Left lung (tissue), 10 donors: ENCODE data around the gene PABPC1L. TPM values are rescaled to one million over a fixed set of nuclear protein-coding genes. Genes with fewer than 3 reads are reported as not detected.

Experiments used
- ATAC-seq: fragments of 200-7000 bp; cut with Tn5 transposase; one replicate; pipeline ENCODE4 v1.9.1; 2020; ENCODE audit warnings: moderate library complexity
- DNase-seq, 4 donors: peaks; one replicate each; pipeline ENCODE4 v3.0.0-alpha.2; 2013 to 2020
- H3K27ac ChIP-seq, 2 donors: fragments of 200-600 bp; sonication (generic) in 1 of 2; one replicate each; pipeline versions ENCODE4 v1.5.0 to v1.8.0; 2020 to 2021
- H3K27me3 ChIP-seq, 2 donors: fragments of 200-600 bp; sonication (generic) in 1 of 2; one replicate each; pipeline versions ENCODE4 v1.5.0 to v1.8.0; 2020 to 2021
- H3K36me3 ChIP-seq, 2 donors: fragments of 200-600 bp; sonication (generic) in 1 of 2; one replicate each; pipeline versions ENCODE4 v1.5.0 to v1.8.0; 2020 to 2021
- H3K4me1 ChIP-seq, 2 donors: fragments of 200-600 bp; one replicate each; pipeline ENCODE4 v1.8.0; 2021
- H3K4me3 ChIP-seq, 2 donors: fragments of 200-600 bp; sonication (generic) in 1 of 2; one replicate each; pipeline versions ENCODE4 v1.5.0 to v1.8.0; 2020 to 2021; ENCODE audit warnings: mild to moderate bottlenecking in 1 of 2
- H3K9me3 ChIP-seq, 2 donors: fragments of 200-600 bp; sonication (generic) in 1 of 2; one replicate each; pipeline versions ENCODE4 v1.5.0 to v1.8.0; 2020 to 2021
- intact Hi-C, 2 donors: fragments of 100-400 bp; cut with DNase I; formaldehyde crosslinking; loops; one replicate each; pipeline versions ENCODE4 v1.11.2 to v1.14.2; 2022
- polyA plus RNA-seq, 6 donors: library from polyadenylated mRNA; unstranded; fragments of 120-200 nt; gene quantifications; one replicate each; pipeline ENCODE4 v1.2.1, GENCODE V29; 2013; ENCODE audit not compliant: insufficient read length in 6 of 6
- total RNA-seq, 2 donors: library from RNA; stranded (reverse); fragmentation: NEBNext Ultra II Directional; extraction: Animal tissue kit (Norgen Biotek cat#: 25700); gene quantifications; one replicate each; pipeline ENCODE4 v1.2.1, GENCODE V29; 2021
- TF ChIP-seq, protein P1 (sequence below), 2 donors: fragments of 200-600 bp; sonication (generic) in 1 of 2; IDR thresholded peaks; one replicate each; pipeline versions ENCODE4 v1.5.0 to v1.8.0; 2021; ENCODE audit warnings: antibody characterized with exemption in 2 of 2
- donor health status: DM: no; HTN: yes; CAD: no.
- donor health status: DM: no; HTN: no; CAD: no.

The PABPC1L gene
- total and polyA plus RNA-seq, 8 donors, result 41.2 to 116 (median 88.5) TPM

DNA sequence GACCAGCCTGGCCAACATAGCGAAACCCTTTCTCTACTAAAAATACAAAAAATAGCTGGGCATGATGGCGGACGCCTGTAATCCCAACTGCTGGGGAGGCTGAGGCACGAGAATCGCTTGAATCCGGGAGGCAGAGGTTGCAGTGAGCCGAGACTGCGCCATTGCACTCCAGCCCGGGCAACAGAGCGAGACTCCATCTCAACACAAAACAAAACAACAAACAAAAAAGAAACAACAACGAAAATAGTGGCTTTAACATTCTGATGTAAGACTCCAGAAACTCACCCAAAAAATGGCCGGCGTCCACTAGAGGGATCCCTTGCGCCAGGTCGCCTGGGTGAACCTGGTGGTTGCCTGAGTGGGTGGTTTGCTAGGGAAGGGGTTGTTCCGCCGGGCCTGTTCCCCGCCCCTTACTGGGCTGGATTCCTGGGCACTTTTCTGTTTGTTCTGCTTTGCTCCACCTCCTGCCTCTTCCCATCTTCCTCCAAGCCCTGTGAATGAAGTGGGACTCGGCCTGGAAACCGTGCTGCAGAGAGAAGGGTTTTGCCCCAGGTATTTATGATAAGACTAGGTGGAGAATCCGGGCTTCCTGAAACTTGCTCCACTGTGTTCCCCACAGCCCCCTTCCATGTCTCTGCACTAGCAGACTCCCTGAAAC is 1.5 kb downstream of the PABPC1L start:
- TF ChIP-seq, protein P1, sequence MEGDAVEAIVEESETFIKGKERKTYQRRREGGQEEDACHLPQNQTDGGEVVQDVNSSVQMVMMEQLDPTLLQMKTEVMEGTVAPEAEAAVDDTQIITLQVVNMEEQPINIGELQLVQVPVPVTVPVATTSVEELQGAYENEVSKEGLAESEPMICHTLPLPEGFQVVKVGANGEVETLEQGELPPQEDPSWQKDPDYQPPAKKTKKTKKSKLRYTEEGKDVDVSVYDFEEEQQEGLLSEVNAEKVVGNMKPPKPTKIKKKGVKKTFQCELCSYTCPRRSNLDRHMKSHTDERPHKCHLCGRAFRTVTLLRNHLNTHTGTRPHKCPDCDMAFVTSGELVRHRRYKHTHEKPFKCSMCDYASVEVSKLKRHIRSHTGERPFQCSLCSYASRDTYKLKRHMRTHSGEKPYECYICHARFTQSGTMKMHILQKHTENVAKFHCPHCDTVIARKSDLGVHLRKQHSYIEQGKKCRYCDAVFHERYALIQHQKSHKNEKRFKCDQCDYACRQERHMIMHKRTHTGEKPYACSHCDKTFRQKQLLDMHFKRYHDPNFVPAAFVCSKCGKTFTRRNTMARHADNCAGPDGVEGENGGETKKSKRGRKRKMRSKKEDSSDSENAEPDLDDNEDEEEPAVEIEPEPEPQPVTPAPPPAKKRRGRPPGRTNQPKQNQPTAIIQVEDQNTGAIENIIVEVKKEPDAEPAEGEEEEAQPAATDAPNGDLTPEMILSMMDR (IDR thresholded peaks at IDR 0.05), result peak; percentile 23
- Histone ChIP-seq H3K9me3 (no peaks in the 10 kb centered on the region), H3K36me3 (peaks cover 0 to 40% of the 10 kb centered on the region in 2 donors), H3K4me3 (peak overlapping the region in 1 of 2 donors; percentile 62), H3K4me1 (peaks cover 5 to 28% of the 10 kb centered on the region in 2 donors), H3K27me3 (no peaks in the 10 kb centered on the region), H3K27ac (no peak overlapping the region)
- peak in 3 of 4 donors; percentile 54 to 87 (median 81) for DNase-seq
- peak; percentile 80 for ATAC-seq
- intact Hi-C loops, result no loop called here

DNA sequence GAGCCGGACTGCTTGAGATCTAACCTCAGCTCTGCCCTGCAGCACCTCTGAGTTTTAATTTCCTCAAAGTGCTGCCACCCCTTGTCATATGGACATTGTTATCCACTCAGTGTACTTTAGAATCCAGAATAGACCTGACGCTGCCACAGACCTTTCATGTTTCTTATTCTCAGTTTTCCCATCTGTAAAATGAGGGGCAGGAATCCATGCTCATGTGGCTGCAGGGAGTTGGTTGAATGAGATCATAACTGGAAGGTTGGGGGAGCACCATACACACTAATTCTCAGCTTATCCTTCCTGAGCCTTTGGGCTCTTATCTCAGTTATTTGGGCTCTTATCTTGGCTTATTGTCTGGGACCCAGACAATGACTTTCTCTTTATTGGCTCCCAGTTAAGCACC is 2.3 kb downstream of the PABPC1L start:
- ATAC-seq (no peak), DNase-seq (no peak)
- Histone ChIP-seq H3K4me3 (no peak overlapping the region), H3K4me1 (peaks cover 5 to 28% of the 10 kb centered on the region in 2 donors), H3K36me3 (peaks cover 0 to 40% of the 10 kb centered on the region in 2 donors), H3K9me3 (no peaks in the 10 kb centered on the region), H3K27ac (no peak overlapping the region), H3K27me3 (no peaks in the 10 kb centered on the region)
- intact Hi-C loops, result no loop called here
- TF ChIP-seq, protein P1 (IDR thresholded peaks at IDR 0.05), result no peak

DNA sequence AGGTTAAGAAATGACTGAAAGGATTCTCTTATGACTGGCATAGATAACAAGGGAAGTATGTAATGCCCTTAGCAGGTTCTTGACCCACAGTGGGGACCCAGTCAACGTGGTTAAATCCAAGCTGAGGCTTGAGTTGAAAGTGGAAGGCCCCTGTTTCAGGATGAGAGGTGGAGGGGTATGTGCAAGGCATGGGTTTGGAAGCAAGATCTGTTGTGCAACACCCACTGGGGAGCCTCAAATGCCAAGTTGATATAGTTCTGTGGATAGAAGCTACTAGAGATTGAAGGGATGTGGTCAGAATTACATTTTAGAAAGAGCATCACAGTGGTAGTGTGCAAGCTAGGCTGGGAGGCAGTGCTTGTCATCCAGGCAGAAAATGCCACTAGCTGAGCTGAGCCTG is 5.1 kb downstream of the PABPC1L start:
- no peak for ATAC-seq
- no peaks in the 10 kb centered on the region for H3K27me3 ChIP-seq
- no peak overlapping the region for H3K4me3 ChIP-seq
- DNase-seq, result no peak
- no peak overlapping the region for H3K27ac ChIP-seq
- peaks cover 0 to 37% of the 10 kb centered on the region in 2 donors for H3K36me3 ChIP-seq
- intact Hi-C loops, result no loop called here
- H3K4me1 ChIP-seq, result peaks cover 0 to 16% of the 10 kb centered on the region in 2 donors
- TF ChIP-seq, protein P1 (IDR thresholded peaks at IDR 0.05), result no peak
- no peaks in the 10 kb centered on the region for H3K9me3 ChIP-seq

DNA sequence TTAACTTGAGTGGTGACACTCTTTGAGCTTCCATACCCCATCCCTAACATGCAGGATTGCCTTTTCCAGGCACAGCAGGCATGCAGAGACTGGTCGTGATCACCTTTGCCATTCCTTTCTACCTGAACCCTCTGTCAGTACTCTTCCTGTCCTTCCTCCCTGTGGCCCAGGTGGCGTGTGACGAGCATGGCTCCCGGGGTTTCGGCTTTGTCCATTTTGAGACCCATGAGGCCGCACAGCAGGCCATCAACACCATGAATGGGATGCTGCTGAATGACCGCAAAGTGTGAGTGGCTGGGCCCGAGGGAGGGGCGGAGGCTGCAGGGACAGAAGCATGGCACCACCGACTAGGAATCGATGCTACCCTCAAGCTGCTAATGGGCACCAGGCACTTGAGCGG is 6.7 kb downstream of the PABPC1L start:
- TF ChIP-seq, protein P1 (IDR thresholded peaks at IDR 0.05), result no peak
- no peaks in the 10 kb centered on the region for H3K9me3 ChIP-seq
- H3K27me3 ChIP-seq, result no peaks in the 10 kb centered on the region
- H3K27ac ChIP-seq, result no peak overlapping the region
- peaks cover 0 to under 1% of the 10 kb centered on the region in 2 donors for H3K4me1 ChIP-seq
- intact Hi-C loops, result no loop called here
- ATAC-seq (no peak), DNase-seq (no peak)
- H3K36me3 ChIP-seq, result peaks cover 0 to 44% of the 10 kb centered on the region in 2 donors
- no peak overlapping the region for H3K4me3 ChIP-seq

DNA sequence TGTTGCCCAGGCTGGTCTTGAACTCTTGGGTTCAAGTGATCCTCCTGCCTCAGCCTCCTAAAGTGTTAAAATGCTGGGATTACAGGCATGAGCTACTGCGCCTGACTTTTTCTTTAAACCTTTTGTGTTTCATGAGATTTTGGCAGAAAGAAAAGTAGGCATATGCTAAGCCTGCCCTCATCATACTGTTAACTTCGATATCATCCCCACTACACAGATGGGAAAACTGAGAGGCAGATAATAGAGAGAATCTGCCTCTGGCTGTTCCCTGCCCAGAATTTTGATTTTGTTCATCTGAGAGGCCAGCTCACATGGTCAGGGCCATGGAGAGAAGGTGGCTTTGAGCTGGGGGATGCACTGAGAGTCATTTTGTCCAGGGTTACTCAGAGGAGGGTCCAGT is 7.5 kb downstream of the PABPC1L start:
- Histone ChIP-seq H3K27ac (no peak overlapping the region), H3K36me3 (peaks cover 0 to 53% of the 10 kb centered on the region in 2 donors), H3K4me1 (no peaks in the 10 kb centered on the region), H3K4me3 (no peak overlapping the region), H3K9me3 (no peaks in the 10 kb centered on the region), H3K27me3 (no peaks in the 10 kb centered on the region)
- TF ChIP-seq, protein P1 (IDR thresholded peaks at IDR 0.05), result no peak
- DNase-seq (no peak), ATAC-seq (no peak)
- intact Hi-C loops, result no loop called here
